ENCODE measurements around the gene PRKN. TPM values are rescaled to one million over a fixed set of nuclear protein-coding genes. Genes with fewer than 3 reads are reported as not detected.

The PRKN gene
- total and polyA plus RNA-seq, 2 experiments from 2014 or later, result 0.10 to 0.84 TPM

DNA sequence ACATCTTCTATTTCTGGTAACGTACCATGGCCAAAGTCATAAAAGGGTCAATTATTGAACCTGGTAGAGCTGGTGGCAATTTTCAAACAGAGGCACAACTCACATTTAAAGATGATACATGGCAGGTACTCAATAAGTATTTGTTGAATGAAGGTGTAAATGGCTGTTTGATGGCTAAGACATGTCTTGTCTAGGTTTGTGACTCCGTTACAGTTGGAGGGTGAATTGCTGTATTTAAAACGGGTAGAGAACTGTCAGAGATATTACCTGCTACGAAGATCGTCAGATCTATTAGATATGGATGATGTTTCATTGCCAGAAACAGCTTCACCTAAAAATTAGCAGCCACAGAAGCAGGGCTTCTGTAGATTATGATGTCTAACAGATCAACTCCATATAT lies 601.9 kb downstream of the PRKN start:
- Histone ChIP-seq H3K27ac (ENCODE audit: low read depth) (no peak overlapping the region), H4K20me1 (replicated peaks; ENCODE audit: insufficient read depth) (no peaks in the 10 kb centered on the region), H3K4me1 (ENCODE audit: insufficient read depth) (no peaks in the 10 kb centered on the region; the same call in 1 of the 2 replicates), H3K36me3 (ENCODE audit: insufficient read depth) (no peaks in the 10 kb centered on the region), H3K4me2 (no peak overlapping the region), H3K9me2 (ENCODE audit: insufficient read depth) (no peaks in the 10 kb centered on the region), H3F3A (replicated peaks; ENCODE audit: low read depth) (no peaks in the 10 kb centered on the region), H3K79me2 (replicated peaks; ENCODE audit: insufficient read depth) (no peaks in the 10 kb centered on the region), H2AFZ (no peak overlapping the region), H3K4me3 (no peak overlapping the region), H3K27me3 (ENCODE audit: insufficient read depth) (no peaks in the 10 kb centered on the region)
- no peak for DNase-seq (ENCODE audit: low spot score)
- Mint-ChIP-seq H3K9me3 (no peaks in the 10 kb centered on the region), H3K27me3 (ENCODE audit: insufficient read depth, low read depth, poor library complexity) (no peaks in the 10 kb centered on the region), H3K36me3 (ENCODE audit: low read depth) (no peaks in the 10 kb centered on the region), H3K4me3 (no peak overlapping the region), H3K27ac (no peak overlapping the region), H3K4me1 (peaks cover 5% of the 10 kb centered on the region; the same call in 1 of the 3 replicates)
- TF ChIP-seq ZNF114 (CRISPR knock-in tag; IDR thresholded peaks at IDR 0.05), result no peak
- TF ChIP-seq CREB1 (CRISPR knock-in tag; IDR thresholded peaks at IDR 0.05; ENCODE audit: low read depth), result no peak
- TF ChIP-seq EZH2 (IDR thresholded peaks at IDR 0.05; ENCODE audit: low read depth, unreplicated experiment), result no peak
- TF ChIP-seq NANOG (IDR thresholded peaks at IDR 0.05; ENCODE audit: borderline replicate concordance), result no peak
- TF ChIP-seq, protein P1, sequence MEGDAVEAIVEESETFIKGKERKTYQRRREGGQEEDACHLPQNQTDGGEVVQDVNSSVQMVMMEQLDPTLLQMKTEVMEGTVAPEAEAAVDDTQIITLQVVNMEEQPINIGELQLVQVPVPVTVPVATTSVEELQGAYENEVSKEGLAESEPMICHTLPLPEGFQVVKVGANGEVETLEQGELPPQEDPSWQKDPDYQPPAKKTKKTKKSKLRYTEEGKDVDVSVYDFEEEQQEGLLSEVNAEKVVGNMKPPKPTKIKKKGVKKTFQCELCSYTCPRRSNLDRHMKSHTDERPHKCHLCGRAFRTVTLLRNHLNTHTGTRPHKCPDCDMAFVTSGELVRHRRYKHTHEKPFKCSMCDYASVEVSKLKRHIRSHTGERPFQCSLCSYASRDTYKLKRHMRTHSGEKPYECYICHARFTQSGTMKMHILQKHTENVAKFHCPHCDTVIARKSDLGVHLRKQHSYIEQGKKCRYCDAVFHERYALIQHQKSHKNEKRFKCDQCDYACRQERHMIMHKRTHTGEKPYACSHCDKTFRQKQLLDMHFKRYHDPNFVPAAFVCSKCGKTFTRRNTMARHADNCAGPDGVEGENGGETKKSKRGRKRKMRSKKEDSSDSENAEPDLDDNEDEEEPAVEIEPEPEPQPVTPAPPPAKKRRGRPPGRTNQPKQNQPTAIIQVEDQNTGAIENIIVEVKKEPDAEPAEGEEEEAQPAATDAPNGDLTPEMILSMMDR (conservative IDR thresholded peaks at IDR 0.05; ENCODE audit: low read depth in 2 of 2), result no peak
- TF ChIP-seq ZNF331 (CRISPR knock-in tag; IDR thresholded peaks at IDR 0.05; ENCODE audit: low read depth), result no peak
- TF ChIP-seq, protein P2, sequence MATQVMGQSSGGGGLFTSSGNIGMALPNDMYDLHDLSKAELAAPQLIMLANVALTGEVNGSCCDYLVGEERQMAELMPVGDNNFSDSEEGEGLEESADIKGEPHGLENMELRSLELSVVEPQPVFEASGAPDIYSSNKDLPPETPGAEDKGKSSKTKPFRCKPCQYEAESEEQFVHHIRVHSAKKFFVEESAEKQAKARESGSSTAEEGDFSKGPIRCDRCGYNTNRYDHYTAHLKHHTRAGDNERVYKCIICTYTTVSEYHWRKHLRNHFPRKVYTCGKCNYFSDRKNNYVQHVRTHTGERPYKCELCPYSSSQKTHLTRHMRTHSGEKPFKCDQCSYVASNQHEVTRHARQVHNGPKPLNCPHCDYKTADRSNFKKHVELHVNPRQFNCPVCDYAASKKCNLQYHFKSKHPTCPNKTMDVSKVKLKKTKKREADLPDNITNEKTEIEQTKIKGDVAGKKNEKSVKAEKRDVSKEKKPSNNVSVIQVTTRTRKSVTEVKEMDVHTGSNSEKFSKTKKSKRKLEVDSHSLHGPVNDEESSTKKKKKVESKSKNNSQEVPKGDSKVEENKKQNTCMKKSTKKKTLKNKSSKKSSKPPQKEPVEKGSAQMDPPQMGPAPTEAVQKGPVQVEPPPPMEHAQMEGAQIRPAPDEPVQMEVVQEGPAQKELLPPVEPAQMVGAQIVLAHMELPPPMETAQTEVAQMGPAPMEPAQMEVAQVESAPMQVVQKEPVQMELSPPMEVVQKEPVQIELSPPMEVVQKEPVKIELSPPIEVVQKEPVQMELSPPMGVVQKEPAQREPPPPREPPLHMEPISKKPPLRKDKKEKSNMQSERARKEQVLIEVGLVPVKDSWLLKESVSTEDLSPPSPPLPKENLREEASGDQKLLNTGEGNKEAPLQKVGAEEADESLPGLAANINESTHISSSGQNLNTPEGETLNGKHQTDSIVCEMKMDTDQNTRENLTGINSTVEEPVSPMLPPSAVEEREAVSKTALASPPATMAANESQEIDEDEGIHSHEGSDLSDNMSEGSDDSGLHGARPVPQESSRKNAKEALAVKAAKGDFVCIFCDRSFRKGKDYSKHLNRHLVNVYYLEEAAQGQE (IDR thresholded peaks at IDR 0.05; ENCODE audit: unreplicated experiment), result no peak
- no peak for TF ChIP-seq STAT1 (IDR thresholded peaks at IDR 0.05; ENCODE audit: unreplicated experiment)
- no peak for TF ChIP-seq POLR2AphosphoS5 (IDR thresholded peaks at IDR 0.05; ENCODE audit: low read depth)
- no peak for ATAC-seq

DNA sequence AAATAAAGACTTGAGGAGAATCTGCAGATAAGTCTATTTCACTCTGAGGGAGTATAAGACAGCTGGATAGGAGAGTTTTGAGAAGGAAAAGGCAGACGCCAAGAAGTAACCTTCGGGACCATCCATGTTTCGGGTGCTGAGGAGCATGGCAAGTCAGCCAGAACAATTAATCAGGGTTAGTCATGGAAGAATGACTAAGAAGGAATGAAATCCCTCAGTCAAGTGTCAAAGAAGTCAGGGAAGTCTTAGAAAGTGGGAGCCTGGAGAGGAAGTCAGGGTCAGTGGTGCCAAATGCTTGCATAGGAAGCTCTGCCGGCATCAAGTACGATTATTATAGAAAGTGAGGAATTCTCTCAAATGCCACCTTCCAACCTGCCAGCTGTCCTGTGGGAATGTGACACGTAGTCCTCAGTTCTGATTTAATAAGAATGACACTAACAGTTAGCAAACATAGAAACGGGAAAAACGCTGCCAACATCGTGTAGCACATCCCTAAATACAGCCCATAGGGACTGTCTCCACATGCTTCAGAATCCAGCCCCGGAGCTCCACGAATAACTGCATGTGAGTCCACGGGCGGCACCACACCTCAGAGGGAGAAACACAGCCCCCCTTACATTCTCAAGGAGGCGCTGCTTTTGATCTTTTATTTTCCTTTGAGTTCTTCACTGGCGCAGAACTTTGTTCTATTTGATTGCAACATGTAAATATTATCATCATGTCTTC lies 602.7 kb downstream of the PRKN start:
- no peaks in the 10 kb centered on the region for H3K36me3 Mint-ChIP-seq (ENCODE audit: low read depth)
- Histone ChIP-seq H3K27ac (ENCODE audit: low read depth) (no peak overlapping the region), H3K27me3 (ENCODE audit: insufficient read depth) (no peaks in the 10 kb centered on the region), H3K4me1 (ENCODE audit: insufficient read depth) (no peaks in the 10 kb centered on the region; the same call in 1 of the 2 replicates), H3F3A (replicated peaks; ENCODE audit: low read depth) (no peaks in the 10 kb centered on the region), H2AFZ (no peak overlapping the region), H3K79me2 (replicated peaks; ENCODE audit: insufficient read depth) (no peaks in the 10 kb centered on the region), H3K36me3 (ENCODE audit: insufficient read depth) (no peaks in the 10 kb centered on the region), H3K4me3 (no peak overlapping the region), H4K20me1 (replicated peaks; ENCODE audit: insufficient read depth) (no peaks in the 10 kb centered on the region), H3K4me2 (no peak overlapping the region), H3K9me2 (ENCODE audit: insufficient read depth) (no peaks in the 10 kb centered on the region)
- ATAC-seq (no peak), DNase-seq (ENCODE audit: low spot score) (no peak)
- H3K27ac Mint-ChIP-seq, result no peak overlapping the region
- H3K4me1 Mint-ChIP-seq, result peaks cover 5% of the 10 kb centered on the region; the same call in 1 of the 3 replicates
- no peaks in the 10 kb centered on the region for H3K27me3 Mint-ChIP-seq (ENCODE audit: insufficient read depth, low read depth, poor library complexity)
- H3K4me3 Mint-ChIP-seq, result no peak overlapping the region
- no peaks in the 10 kb centered on the region for H3K9me3 Mint-ChIP-seq
- TF ChIP-seq STAT1 (IDR thresholded peaks at IDR 0.05; ENCODE audit: unreplicated experiment) (no peak), NANOG (IDR thresholded peaks at IDR 0.05; ENCODE audit: borderline replicate concordance) (no peak), POLR2AphosphoS5 (IDR thresholded peaks at IDR 0.05; ENCODE audit: low read depth) (no peak), CREB1 (CRISPR knock-in tag; IDR thresholded peaks at IDR 0.05; ENCODE audit: low read depth) (no peak), EZH2phosphoT487 (IDR thresholded peaks at IDR 0.05; ENCODE audit: unreplicated experiment) (no peak), JUNB (IDR thresholded peaks at IDR 0.05; ENCODE audit: unreplicated experiment) (no peak)
- TF ChIP-seq, protein P3, sequence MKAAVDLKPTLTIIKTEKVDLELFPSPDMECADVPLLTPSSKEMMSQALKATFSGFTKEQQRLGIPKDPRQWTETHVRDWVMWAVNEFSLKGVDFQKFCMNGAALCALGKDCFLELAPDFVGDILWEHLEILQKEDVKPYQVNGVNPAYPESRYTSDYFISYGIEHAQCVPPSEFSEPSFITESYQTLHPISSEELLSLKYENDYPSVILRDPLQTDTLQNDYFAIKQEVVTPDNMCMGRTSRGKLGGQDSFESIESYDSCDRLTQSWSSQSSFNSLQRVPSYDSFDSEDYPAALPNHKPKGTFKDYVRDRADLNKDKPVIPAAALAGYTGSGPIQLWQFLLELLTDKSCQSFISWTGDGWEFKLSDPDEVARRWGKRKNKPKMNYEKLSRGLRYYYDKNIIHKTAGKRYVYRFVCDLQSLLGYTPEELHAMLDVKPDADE (IDR thresholded peaks at IDR 0.05), result no peak

Data from GM23338 (cell line).